Stomach (tissue), 4 donors: ENCODE results near the gene CIROP.

Source experiments
- CTCF ChIP-seq, 7 experiments: fragments of 450-650 bp in 4 of 7; fragments of 200-600 bp in 3 of 7; sonication (generic) in 3 of 7; IDR thresholded peaks; one replicate each; pipeline ENCODE4 v1.5.1; 2016 to 2019; ENCODE audit warnings: antibody characterized with exemption in 7 of 7, control low read depth in 2 of 7, mild to moderate bottlenecking in 1 of 7
- EP300 ChIP-seq: sonication (generic); formaldehyde crosslinking; IDR thresholded peaks from one replicate; pipeline ENCODE4 v1.6.1; 2017; ENCODE audit warnings: antibody characterized with exemption
- POLR2A ChIP-seq, 4 donors: fragments of 450-650 bp; IDR thresholded peaks; one replicate each; pipeline ENCODE4 v1.6.1; 2016; ENCODE audit warnings: antibody characterized with exemption in 4 of 4, control low read depth in 2 of 4, mild to moderate bottlenecking in 1 of 4, moderate library complexity in 1 of 4

DNA sequence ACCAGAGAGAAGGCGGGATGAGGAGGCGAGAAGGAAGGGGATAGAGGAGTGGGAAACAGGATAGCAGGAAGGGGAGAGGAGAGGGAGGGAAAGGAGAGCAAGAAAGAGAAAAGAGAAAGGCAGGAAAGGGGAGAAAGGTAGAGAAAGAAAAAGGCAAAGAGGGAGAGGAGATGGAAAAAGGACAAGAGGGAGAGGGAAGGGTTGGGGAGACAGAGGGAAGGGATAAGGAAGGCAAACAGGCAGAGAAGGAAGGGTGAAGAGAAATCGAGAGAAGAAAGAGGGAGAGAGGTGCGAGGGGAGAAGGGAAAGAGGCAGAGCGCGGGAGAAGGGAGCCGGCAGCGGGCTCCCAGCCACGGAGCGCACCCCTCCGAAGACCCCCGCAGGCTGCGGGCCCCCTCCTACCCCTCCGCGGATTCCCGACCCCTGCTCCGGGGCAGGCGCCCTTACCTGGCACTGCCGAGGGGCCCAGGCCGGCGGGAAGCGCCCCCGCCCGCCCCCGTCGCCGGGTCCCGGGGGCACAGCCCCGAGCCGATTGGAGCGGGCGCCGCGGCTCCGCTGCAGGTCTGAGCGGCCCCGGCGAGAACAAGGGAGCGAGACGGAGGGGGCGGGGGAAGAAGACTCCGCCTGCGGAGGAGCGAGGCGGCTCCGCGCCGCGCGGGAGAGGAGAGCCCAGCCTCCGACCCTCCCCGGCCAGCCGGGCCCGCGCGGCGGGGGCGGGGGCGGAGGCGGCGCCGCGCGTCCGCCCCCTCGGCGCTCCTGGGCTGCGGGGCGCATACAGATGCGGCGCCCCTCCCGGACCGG is 47.6 kb downstream of the CIROP start, which contains the start of gene CDH24:
- TF ChIP-seq POLR2A (IDR thresholded peaks at IDR 0.05) (no peak), CTCF (IDR thresholded peaks at IDR 0.05) (no peak), EP300 (no peak)
